ENCODE results near the gene C3orf62. TPM values are rescaled to one million over a fixed set of nuclear protein-coding genes. Genes with fewer than 3 reads are reported as not detected.
A peak's percentile ranks its signal among the peaks of the same experiment; 100 is the strongest.

The C3orf62 gene
- 6.8 TPM for total RNA-seq
- long read RNA-seq, full-length matches to known transcripts: 1 of 2 reads
- long read RNA-seq, partial matches to known transcripts: 0 of 2 reads
- long read RNA-seq, other reads (novel, unspliced or antisense): 1 of 2 reads

DNA sequence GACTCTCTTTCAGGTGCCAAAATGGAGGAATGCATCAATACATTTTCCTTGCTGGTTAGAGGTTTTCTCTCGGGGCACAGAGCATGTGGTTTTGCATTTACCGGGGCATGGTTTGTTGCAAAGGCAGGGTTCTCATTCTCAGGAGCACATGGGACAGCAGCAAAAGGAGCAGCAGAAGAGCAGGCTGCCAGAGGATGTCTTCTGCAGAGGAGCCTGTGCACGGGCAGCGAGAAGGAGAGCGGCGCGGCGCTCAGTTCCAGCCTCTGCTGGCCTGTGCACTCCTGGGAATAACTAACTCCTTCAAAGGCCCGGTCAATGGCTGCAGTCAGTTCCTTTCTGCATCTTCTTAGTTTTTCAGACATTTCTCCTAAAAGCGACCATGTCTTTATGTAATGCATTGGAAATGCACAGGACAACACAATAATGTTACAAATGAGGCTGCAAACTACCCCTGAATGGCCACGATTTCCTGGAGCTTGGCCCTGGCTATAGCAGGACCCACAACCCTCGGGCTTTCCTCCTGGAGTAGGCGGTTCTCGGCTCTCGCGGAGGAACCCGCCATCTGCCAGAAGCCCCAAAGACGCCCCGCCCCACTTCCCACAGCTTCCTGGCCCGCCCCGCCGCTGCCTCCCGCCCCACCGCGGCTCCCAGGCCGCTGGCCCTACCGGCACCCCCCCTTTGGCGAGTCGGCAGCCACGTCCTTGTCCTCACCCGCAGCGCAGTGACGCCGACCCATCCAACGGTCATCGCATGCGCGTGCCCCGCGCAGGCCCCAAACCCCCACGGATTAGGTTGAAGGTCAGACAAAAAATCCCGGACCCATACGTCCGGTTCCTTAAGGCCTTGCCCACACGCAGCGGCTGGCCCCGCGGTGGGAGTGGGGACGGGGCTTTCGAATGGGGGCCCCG lies at the start of gene C3orf62:
C3orf62 (minus strand) TSS at position 758 of the 908 bp plus-strand sequence; CDS start at position 398, 360 bp downstream.
- peak within 1 kb of the TSS; percentile 54 for H3K4me3 ChIP-seq
- no peaks in the 10 kb centered on the region for H3K27me3 ChIP-seq
- peak; percentile 96 for DNase-seq
- intact Hi-C loops (cut with DNase I): loop anchor here (10.0 kb wide), 1 partner anchor 102 kb away; the partner anchor contains the start of gene KLHDC8B
- no peaks in the 10 kb centered on the region for H3K9me3 ChIP-seq
- H3K27ac ChIP-seq: peak within 1 kb of the TSS; percentile 95
- peaks cover 19% of the 10 kb centered on the region for H3K4me1 ChIP-seq
- TF ChIP-seq, protein P1, sequence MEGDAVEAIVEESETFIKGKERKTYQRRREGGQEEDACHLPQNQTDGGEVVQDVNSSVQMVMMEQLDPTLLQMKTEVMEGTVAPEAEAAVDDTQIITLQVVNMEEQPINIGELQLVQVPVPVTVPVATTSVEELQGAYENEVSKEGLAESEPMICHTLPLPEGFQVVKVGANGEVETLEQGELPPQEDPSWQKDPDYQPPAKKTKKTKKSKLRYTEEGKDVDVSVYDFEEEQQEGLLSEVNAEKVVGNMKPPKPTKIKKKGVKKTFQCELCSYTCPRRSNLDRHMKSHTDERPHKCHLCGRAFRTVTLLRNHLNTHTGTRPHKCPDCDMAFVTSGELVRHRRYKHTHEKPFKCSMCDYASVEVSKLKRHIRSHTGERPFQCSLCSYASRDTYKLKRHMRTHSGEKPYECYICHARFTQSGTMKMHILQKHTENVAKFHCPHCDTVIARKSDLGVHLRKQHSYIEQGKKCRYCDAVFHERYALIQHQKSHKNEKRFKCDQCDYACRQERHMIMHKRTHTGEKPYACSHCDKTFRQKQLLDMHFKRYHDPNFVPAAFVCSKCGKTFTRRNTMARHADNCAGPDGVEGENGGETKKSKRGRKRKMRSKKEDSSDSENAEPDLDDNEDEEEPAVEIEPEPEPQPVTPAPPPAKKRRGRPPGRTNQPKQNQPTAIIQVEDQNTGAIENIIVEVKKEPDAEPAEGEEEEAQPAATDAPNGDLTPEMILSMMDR (IDR thresholded peaks at IDR 0.05): no peak
- peak; percentile 98 for ATAC-seq
- peaks cover 31% of the 10 kb centered on the region for H3K36me3 ChIP-seq

DNA sequence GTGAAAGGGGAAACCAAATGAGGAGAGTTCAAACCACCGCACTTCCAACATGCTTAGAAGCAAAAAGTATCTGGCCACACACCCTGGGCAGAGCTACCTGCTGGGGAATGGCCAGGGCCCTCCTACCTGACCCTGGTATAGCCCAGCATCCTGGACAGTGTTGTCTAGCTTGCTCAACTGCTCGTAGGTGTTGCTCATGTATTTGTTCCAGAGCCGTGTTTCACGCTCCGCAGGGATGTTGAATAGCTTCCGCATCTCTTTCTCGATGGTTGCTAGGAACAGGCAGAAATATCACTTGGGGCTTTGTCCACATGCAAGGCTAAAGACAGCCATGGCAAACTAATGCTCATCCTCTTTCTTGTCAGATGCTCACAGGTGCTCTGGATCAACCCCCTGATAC lies 47.7 kb upstream of the C3orf62 start:
- no peak for DNase-seq

DNA sequence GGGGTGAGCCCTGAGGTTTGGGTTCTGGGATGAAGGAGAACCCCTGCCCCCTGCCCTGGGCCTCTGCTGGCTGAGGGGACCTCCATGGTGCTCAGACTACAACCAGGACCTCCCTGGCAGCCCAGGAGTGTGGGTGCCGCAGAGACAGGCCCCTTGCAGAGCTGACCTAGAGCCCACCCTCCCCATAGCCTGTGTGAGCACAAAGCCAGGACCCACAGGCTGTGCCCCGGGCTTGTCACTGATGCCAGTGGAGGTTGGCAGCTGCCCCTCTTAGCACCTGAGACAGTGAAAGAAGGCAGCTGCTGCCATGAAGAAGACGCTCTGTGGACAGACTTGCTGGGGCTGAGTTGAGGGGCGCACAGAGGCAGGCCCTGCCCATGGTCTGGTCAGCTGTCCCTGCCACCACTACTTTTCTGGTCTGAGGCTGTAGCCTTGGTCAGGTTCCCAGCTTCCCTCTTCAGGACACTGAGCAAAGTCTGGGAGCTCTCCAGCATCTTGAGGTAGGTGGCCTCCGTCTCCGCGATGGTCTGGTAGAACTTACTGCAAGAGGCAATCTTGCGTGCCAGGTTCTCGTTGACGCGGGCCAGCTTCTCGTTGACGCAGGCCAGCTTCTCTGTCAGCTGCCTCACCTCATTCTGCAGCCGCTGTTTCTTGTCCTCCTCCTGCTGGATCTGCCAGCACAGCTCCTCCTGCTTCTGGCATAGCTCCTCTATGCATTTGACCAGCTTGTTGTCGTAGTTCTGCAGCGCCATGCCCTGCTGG lies 39.8 kb upstream of the C3orf62 start:
- Histone ChIP-seq H3K4me3 (no peak overlapping the region), H3K9me3 (no peaks in the 10 kb centered on the region), H3K4me1 (no peaks in the 10 kb centered on the region), H3K27ac (no peak overlapping the region), H3K36me3 (peaks cover 86% of the 10 kb centered on the region), H3K27me3 (no peaks in the 10 kb centered on the region)
- intact Hi-C loops (cut with DNase I): no loop called here
- peak; percentile 39 for ATAC-seq
- DNase-seq: no peak
- TF ChIP-seq, protein P1 (IDR thresholded peaks at IDR 0.05): no peak

More for the DNA sequence above, 47.7 kb upstream of the C3orf62 start:
- TF ChIP-seq, protein P1 (IDR thresholded peaks at IDR 0.05): no peak
- Histone ChIP-seq H3K36me3 (peaks cover 99% of the 10 kb centered on the region), H3K27me3 (no peaks in the 10 kb centered on the region), H3K4me1 (no peaks in the 10 kb centered on the region), H3K9me3 (no peaks in the 10 kb centered on the region), H3K27ac (no peak overlapping the region), H3K4me3 (no peak overlapping the region)
- intact Hi-C loops (cut with DNase I): loop anchor here (10.0 kb wide), 1 partner anchor 120 kb away; no protein-coding TSS in a partner anchor
- no peak for ATAC-seq

- TF ChIP-seq, protein P1 (IDR thresholded peaks at IDR 0.05): no peak
- H3K4me3 ChIP-seq: no peak overlapping the region
- intact Hi-C loops (cut with DNase I): no loop called here
- ATAC-seq: no peak
- H3K27me3 ChIP-seq: no peaks in the 10 kb centered on the region
- no peaks in the 10 kb centered on the region for H3K9me3 ChIP-seq
- DNase-seq: no peak
- no peaks in the 10 kb centered on the region for H3K4me1 ChIP-seq
- no peak overlapping the region for H3K27ac ChIP-seq
- peaks cover 87% of the 10 kb centered on the region for H3K36me3 ChIP-seq
Measured at GRCh38 chr3:49313896-49314688, 37.1 kb upstream of the C3orf62 start.

DNA sequence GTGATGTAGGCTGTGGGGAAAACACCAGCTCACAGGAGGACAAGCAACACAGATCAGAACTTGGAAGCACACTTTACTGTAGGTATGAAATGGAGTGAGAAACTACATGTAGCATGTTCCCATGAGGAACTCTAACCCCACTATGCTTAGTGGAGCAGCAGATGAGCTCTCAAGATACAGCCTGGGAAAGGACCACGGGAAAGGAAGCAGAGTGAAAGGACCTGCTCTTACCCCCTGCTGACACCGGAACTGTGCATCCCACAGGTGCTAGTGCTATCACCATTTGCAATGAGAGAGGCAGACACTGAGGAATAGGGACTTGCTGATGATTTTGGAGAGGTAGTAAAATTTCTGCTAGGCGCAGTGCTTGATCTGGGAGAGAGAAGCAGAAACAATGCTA lies 34.3 kb upstream of the C3orf62 start:
- no peaks in the 10 kb centered on the region for H3K27me3 ChIP-seq
- no peaks in the 10 kb centered on the region for H3K9me3 ChIP-seq
- TF ChIP-seq, protein P1 (IDR thresholded peaks at IDR 0.05): no peak
- no peak overlapping the region for H3K27ac ChIP-seq
- DNase-seq (no peak), ATAC-seq (no peak)
- intact Hi-C loops (cut with DNase I): no loop called here
- no peaks in the 10 kb centered on the region for H3K4me1 ChIP-seq
- peaks cover 87% of the 10 kb centered on the region for H3K36me3 ChIP-seq
- H3K4me3 ChIP-seq: no peak overlapping the region

Data from upper lobe of right lung (tissue), 1 donor.